ENCODE results near the gene CDH18.

Gene CDH18

GRCh38 chr5:19855031-19855430, 133.0 kb downstream of the CDH18 start:
- no peaks in the 10 kb centered on the region for H3F3A ChIP-seq (ENCODE audit: insufficient read depth)
- no peaks in the 10 kb centered on the region for H3K79me2 ChIP-seq (ENCODE audit: insufficient read depth, low read length)
- H3K4me3 ChIP-seq (ENCODE audit: insufficient read depth, low read length, poor library complexity, severe bottlenecking): no peak overlapping the region
- H3K27ac ChIP-seq (ENCODE audit: low read depth, low read length): no peak overlapping the region
- H3K9me3 ChIP-seq (ENCODE audit: insufficient read depth, low read length): no peaks in the 10 kb centered on the region
- no peak overlapping the region for H2AFZ ChIP-seq (ENCODE audit: low read depth, low read length, severe bottlenecking)
- no peaks in the 10 kb centered on the region for H3K9me2 ChIP-seq (replicated peaks; ENCODE audit: insufficient read depth, low read length)
- no peaks in the 10 kb centered on the region for H3K27me3 ChIP-seq (ENCODE audit: low read length)
- no peaks in the 10 kb centered on the region for H3K36me3 ChIP-seq (ENCODE audit: low read length)
- no peaks in the 10 kb centered on the region for H4K20me1 ChIP-seq (ENCODE audit: low read depth, low read length)
- H3K9ac ChIP-seq (ENCODE audit: low read length): no peak overlapping the region
- TF ChIP-seq CTCF (IDR thresholded peaks at IDR 0.05; ENCODE audit: insufficient read depth, low read length, poor library complexity, severe bottlenecking) (no peak), EZH2phosphoT487 (conservative IDR thresholded peaks at IDR 0.05; ENCODE audit: low read length) (no peak)
- H3K4me2 ChIP-seq (ENCODE audit: low read depth, low read length, poor library complexity, severe bottlenecking): no peak overlapping the region

GRCh38 chr5:19853616-19854240, 134.3 kb downstream of the CDH18 start:
- Histone ChIP-seq H3K79me2 (ENCODE audit: insufficient read depth, low read length) (no peaks in the 10 kb centered on the region), H3K9me2 (replicated peaks; ENCODE audit: insufficient read depth, low read length) (no peaks in the 10 kb centered on the region), H3K9me3 (ENCODE audit: insufficient read depth, low read length) (no peaks in the 10 kb centered on the region), H3K27ac (ENCODE audit: low read depth, low read length) (no peak overlapping the region), H3F3A (ENCODE audit: insufficient read depth) (no peaks in the 10 kb centered on the region), H3K4me2 (ENCODE audit: low read depth, low read length, poor library complexity, severe bottlenecking) (no peak overlapping the region), H3K4me3 (ENCODE audit: insufficient read depth, low read length, poor library complexity, severe bottlenecking) (no peak overlapping the region), H3K36me3 (ENCODE audit: low read length) (no peaks in the 10 kb centered on the region), H3K9ac (ENCODE audit: low read length) (no peak overlapping the region), H2AFZ (ENCODE audit: low read depth, low read length, severe bottlenecking) (peak overlapping the region; percentile 58), H3K27me3 (ENCODE audit: low read length) (no peaks in the 10 kb centered on the region), H4K20me1 (ENCODE audit: low read depth, low read length) (no peaks in the 10 kb centered on the region)
- no peak for TF ChIP-seq CTCF (IDR thresholded peaks at IDR 0.05; ENCODE audit: insufficient read depth, low read length, poor library complexity, severe bottlenecking)
- no peak for TF ChIP-seq EZH2phosphoT487 (conservative IDR thresholded peaks at IDR 0.05; ENCODE audit: low read length)

GRCh38 chr5:19837536-19838174, 150.3 kb downstream of the CDH18 start:
- Histone ChIP-seq H3K9ac (ENCODE audit: low read length) (no peak overlapping the region), H4K20me1 (ENCODE audit: low read depth, low read length) (no peaks in the 10 kb centered on the region), H3K9me3 (ENCODE audit: insufficient read depth, low read length) (0 out of 2 replicates have a peak, but pooled peaks cover 2% of the 10 kb centered on the region), H2AFZ (ENCODE audit: low read depth, low read length, severe bottlenecking) (no peak overlapping the region), H3K27me3 (ENCODE audit: low read length) (no peaks in the 10 kb centered on the region), H3K36me3 (ENCODE audit: low read length) (no peaks in the 10 kb centered on the region), H3F3A (ENCODE audit: insufficient read depth) (no peaks in the 10 kb centered on the region), H3K9me2 (replicated peaks; ENCODE audit: insufficient read depth, low read length) (no peaks in the 10 kb centered on the region), H3K79me2 (ENCODE audit: insufficient read depth, low read length) (no peaks in the 10 kb centered on the region), H3K27ac (ENCODE audit: low read depth, low read length) (no peak overlapping the region), H3K4me3 (ENCODE audit: insufficient read depth, low read length, poor library complexity, severe bottlenecking) (no peak overlapping the region), H3K4me2 (ENCODE audit: low read depth, low read length, poor library complexity, severe bottlenecking) (no peak overlapping the region)
- TF ChIP-seq CTCF (IDR thresholded peaks at IDR 0.05; ENCODE audit: insufficient read depth, low read length, poor library complexity, severe bottlenecking): no peak
- no peak for TF ChIP-seq EZH2phosphoT487 (conservative IDR thresholded peaks at IDR 0.05; ENCODE audit: low read length)

All from SU-DHL-6 (cell line).